NCI-H1417 (cell line): ENCODE data around the gene FEV.

ENCODE experiments used
- DNase-seq, 3 experiments: peaks; one replicate each; lab custom pipeline; 2025; lab: John Stamatoyannopoulos, UW

Gene FEV

DNA sequence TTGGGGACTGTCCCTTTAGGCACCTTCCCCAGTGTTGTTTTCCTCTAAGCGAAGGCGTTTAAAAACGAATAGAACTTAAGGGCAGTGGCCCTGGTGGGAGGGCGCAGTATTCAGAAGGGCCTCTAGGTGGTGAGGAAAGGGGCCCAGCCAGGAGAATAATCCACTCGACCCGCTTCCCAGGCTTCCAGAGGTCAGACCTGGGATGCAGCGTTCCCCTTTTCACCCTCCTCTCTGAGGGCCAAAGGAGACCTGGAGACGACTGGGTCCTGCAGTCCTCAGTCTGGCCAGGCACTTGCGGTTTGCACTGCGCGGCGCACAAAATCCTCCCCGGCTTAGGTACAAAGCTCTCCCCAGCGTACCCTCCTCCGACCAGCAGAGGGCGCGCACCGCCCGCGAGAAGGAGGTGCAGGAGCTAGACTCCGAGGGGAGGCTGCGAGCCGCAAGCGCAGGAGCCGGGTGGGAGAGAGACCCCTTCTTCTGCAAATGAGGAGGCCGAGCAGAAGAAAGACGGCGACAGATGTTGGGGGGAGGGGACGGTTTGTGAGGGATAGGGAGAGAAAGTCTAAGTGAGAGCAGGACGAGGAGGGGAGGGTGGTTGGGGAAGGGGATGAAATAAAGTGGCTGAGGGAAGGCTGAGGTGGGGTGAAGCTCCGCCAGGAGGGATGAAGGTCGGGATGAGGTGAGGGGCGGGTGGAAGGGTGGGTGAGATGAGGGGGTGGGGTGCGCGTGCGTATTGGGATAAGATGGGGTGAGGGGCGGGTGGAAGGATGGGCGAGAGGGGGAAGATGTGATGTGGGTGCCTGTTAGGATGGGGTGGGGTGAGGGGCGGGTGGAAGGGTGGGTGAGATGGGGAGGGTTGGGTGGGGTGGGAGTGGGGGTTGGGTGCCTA is 4.9 kb downstream of the FEV start:
- peak; percentile 66 to 94 (median 92) for DNase-seq

DNA sequence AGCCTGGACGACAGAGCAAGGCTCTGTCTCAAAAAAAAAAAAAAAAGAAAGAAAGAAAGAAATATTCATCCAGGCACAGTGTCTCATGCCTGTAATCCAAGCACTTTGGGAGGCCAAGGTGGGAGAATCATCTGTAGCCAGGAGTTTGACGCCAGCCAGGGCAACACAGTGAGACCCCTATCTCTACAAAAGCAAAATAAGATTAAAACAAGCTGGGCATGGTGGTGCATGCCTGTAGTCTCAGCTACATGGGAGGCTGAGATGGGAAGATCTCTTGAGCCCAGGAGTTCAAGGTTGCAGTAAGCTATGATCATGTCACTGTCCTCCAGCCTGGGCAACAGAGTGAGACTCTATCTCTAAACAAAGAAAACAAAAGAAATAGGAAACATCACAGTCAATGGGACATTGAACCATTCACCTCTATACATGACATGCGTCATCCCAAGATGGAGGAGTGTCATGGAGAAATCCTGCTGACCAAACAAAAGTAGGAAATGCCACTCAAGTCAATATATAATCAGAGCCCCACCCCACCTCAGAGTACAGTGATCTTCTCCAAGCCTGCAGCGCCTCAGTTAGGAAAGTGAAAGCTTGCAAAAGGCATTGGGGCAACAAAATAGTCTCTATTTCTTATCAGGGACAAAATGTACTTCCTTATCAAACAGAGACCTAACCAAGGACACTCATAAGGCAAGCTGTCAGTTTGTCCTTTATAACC is 9.8 kb downstream of the FEV start:
- DNase-seq, result no peak

DNA sequence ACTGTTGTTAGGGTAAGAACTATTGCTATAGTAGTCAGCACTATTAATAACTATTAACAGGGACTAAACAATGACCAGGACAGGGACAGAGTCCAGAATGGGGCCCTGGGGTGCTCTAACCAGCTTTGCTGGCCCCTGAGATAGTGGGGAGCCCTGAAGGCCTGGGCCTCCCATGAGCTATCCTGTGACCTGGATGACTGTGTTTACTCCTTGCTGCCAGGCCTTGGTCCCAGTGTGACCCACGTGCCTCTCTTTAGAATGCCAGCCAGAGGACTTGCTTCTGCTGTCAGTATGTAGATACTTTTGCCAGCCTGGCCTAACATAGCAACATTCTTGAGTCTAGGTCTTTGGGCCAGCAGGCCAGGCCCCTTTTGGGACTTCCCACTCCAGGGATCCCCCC is 14.1 kb downstream of the FEV start:
- DNase-seq, result no peak

DNA sequence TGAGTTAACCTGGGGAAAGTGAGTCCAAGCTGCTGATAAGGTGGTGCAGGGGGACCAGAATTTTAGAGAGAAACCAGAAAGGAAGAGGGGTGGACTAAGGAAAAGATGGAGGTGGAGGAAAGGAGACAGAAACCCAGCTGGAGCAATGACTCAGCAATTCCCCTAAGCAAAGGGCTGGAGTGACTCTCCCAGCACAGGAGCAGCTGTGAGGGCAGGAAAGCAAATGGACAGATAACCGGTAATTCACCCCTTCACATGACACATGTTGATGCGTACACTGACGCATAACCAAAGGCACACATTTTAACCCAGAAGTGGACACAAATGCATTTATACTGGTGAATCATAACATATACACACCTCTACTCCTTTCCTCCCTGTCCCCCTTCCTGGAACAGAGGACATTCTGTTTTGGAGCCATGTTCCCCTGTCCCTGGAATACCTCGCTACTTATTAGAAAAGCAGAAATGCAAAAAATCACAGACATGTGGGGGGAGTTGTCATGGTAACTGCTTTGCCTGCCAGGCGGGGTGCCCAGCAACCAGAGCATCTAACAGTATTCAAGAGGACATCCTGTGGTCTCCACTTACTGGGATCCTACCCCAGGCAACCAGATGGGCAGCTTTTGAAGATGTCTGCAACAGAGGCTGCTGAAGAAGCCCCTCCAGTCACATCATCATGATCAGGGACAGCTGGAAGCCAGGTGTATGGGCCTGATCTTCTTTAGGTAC is 20.8 kb downstream of the FEV start:
- DNase-seq, result peak; percentile 5 to 93 (median 84)

DNA sequence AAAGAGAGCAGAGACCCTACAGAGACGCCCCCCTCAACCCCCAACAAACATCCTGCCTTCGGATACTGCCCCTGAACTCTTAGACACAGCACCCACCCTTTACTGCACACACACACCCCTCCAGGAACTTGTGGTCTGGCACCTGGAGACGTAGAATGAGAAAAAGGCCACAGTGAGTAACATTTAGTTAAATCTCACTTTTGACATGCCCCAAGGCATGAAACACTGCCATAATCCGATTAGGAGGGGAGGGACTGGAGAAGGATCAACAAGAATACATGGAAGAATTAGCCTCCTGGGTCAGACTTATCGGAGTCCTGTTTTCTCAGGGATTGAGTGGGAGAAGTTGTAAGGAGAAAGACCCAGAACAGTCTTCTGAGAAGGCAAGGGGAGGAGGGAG is 21.4 kb downstream of the FEV start:
- no peak for DNase-seq

DNA sequence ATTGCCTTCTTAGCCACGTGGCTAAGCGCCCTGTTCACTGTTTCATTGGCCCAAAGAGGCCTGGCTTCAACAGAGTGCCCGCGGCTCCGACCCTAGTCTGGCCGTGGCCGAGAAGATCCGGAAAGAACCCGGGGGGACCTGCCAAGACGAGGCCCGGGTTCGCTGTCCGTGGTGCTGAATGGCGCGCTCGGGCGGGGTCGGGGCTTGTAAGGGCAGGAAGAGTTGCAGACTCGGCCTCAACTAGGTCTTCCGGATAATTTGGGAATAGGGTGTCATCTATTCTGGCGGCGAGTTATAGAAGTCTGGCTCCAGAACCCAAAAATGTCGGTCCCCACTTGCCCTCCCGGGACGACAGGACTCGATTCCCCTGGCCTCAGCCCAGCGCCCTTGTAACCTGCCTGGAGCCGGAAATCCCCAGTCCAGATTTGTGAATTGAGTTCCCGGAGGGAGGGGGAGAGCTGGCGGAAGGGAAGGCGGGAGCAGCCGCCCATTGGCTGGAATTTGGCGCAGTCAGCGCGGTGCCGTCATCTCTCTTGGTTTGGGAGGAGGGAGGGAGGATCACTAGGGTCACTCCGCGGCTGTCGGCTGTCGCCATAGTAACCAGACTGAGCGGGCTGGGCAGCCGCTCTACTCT is 22.0 kb downstream of the FEV start:
- peak; percentile 84 to 98 (median 95) for DNase-seq

DNA sequence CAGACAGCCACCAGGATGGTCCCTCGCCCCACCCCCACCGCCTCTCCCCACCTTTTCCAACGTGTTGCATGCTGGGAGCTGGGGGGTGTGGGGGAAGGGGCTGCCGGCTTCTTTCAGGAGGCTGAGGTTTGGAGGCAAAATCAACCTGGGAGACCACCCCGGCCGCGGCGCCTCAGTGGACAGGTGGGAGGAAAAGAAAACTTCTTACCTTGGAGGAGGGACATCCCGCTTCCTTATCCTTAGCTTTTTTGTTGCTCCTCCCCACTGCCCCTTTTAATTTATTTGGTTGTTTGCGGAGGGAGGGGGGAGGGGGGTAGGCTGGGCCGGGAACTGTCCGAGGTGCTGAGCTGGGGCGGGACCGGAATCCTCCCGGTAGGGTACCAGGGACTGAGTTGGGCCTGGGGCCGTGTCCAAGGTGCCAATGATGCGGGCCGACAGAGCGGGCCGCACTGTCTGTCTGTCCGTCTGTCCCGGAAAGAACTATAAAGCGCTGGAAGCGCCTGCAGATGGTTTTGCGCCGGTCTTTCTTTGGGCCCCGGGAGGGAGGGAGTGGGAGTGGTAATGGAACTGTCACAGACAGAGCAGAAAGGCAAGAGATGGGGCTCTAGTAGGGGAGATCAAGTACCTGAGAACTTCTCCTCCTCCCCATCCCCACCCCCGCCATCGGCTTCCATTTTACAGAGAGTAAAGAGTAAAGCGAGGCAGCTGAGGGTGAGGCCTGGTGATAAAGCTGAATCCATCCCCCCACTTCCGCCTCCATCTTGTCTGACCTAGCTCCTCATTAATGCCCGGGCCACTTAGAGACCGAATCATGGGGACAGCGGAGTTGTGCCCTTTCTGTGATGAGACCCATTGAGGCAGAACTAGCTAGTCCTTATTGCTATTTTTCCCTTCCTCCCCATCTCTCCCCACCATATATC is 23.1 kb downstream of the FEV start:
- peak; percentile 34 to 71 (median 57) for DNase-seq

DNA sequence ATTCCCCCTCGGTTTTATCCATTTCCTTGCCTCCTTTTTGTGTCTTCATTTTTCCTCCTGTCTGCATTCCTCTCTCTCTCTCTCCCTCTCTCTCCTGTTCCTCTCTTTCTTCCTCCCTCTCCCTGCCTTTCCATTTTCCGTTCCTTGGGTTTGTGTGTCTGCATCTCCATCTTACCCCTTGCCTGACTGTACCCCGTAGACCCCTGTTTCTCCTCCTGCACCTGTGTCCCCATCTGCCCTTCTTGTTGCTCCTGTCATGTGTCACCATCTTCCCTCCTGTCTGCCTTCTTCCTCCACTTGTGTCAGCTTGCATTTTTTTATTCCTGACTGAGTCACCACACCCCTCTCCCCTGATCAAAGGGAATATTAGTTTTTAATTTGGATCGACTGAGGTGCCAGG is 23.8 kb downstream of the FEV start:
- no peak for DNase-seq

DNA sequence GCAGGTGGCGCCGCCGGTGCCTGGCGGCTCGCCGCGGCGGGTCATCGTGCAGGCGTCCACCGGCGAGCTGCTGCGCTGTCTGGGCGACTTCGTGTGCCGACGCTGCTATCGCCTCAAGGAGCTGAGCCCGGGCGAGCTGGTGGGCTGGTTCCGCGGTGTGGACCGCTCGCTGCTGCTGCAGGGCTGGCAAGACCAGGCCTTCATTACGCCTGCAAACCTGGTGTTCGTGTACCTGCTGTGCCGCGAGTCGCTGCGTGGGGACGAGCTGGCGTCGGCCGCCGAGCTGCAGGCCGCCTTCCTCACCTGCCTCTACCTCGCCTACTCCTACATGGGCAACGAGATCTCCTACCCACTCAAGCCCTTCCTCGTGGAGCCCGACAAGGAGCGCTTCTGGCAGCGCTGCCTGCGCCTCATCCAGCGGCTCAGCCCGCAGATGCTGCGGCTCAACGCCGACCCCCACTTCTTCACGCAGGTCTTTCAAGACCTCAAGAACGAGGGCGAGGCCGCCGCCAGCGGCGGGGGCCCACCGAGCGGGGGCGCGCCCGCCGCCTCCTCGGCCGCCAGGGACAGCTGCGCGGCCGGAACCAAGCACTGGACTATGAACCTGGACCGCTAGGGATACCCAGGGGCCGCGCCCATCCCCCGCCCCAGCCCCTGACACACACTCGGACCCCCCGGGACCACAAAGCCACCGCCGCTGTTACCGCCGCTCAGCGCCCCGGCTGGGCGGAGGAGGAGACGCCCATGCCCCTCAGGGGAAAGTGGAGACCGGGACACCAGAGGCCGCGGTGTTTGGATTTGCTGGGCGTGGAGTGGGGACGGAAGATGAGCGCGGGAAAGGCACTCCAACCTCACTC is 24.4 kb downstream of the FEV start:
- peak; percentile 22 to 80 (median 73) for DNase-seq

DNA sequence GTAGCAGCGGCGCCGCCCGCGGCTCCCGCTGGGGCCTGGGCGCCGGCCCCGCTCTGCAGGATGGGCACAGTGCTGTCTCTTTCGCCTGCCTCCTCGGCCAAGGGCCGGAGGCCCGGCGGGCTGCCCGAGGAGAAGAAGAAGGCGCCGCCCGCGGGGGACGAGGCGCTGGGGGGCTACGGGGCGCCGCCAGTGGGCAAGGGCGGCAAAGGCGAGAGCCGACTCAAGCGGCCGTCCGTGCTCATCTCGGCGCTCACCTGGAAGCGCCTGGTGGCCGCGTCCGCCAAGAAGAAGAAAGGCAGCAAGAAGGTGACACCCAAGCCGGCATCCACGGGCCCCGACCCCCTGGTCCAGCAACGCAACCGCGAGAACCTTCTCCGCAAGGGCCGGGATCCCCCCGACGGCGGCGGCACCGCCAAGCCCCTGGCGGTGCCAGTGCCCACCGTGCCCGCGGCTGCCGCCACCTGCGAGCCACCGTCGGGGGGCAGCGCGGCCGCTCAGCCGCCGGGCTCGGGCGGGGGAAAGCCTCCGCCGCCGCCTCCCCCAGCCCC is 25.1 kb downstream of the FEV start:
- peak in 1 of 3 experiments; percentile 79 for DNase-seq

DNA sequence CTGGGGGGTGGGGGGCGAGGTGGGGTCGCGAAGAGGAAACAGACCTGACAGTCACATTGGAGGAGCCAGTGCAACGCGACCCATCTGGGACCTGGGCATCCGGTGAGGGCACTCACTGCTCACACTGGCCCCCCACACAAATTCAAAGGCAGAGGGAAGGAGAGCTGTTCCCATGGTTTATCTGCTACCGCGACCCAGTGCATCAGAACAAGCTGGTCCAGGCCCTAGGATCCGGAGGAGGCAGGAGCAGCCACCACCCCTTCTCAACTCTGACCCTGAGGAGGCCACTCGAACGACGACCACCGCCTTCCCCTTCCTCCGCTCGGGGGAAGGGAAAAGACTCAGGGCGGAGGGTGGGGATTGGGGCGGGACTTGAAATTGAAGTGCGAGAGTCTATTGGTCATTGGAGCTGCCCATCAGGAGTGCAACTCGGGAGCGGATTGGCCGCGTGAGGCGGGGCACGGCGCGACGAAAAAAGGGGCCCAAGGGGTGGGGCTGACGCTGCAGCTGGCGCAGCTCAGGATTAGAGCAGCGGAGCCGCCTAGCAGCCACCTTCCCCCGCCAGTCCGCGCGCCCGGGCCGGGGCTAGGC is 25.7 kb downstream of the FEV start, which contains the start of gene CDK5R2:
Gene CDK5R2, plus strand, starts transcription at position 526 of the 591 bp plus-strand sequence. CDS start 155 bp downstream, outside the sequence.
- DNase-seq, result peak; percentile 90 to 97 (median 95)

DNA sequence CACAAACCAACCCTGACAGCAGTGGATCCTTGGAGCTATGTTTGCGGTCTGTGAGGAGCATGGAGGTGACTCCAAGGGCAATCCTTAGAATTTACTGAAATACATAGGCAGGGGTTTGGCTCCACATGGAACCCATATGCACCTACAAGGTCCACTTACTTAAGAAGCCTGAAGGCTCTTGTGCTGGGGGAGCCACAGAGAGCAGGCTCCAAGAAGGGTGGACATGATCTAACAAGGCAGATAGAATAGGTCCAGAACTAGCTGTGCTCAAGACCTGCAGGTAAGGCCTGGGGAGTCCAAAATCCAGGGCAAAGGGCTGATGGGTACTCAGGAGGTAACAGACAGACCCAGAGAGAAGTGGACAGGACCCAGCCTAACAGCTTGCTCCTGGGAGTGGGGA is 26.7 kb downstream of the FEV start:
- no peak for DNase-seq

DNA sequence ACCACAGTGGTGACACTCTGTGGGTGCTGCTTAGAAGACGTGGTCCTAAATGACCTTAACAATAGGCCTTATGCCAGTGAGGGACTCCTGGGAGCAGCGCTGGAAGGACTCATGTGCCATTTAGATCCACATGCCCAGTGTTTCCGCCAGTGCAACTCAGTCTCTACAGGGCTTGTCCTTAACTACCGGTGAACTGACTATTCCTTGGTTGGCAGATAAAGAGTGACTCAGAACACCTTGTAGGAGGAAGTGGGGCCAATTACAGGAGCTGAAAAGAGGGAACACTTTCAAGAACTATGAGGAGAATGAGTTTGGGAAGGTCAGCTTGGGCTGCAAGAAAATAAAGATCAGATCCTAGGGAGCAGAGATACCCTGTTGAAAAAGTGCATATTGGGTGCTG is 27.3 kb downstream of the FEV start:
- DNase-seq, result no peak

DNA sequence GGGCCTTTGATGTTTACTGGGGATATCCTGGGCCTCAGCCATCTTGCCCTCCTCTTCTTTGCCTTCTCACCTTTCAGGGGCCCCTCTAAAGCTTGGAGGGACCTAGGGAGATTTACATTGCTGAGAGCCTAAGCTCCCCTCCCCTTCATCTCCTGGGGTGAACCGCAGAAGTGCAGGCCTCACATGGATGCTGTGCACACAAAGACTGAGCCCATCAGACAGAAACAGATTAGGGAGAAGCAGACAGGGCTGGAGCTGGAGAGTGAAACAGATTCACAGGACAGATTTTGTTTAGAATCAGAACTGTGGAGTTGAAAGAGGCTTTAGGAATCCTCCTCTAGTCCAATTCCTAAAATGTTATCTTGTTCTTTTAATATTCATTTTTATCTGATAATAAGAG is 28.9 kb downstream of the FEV start:
- DNase-seq, result no peak

DNA sequence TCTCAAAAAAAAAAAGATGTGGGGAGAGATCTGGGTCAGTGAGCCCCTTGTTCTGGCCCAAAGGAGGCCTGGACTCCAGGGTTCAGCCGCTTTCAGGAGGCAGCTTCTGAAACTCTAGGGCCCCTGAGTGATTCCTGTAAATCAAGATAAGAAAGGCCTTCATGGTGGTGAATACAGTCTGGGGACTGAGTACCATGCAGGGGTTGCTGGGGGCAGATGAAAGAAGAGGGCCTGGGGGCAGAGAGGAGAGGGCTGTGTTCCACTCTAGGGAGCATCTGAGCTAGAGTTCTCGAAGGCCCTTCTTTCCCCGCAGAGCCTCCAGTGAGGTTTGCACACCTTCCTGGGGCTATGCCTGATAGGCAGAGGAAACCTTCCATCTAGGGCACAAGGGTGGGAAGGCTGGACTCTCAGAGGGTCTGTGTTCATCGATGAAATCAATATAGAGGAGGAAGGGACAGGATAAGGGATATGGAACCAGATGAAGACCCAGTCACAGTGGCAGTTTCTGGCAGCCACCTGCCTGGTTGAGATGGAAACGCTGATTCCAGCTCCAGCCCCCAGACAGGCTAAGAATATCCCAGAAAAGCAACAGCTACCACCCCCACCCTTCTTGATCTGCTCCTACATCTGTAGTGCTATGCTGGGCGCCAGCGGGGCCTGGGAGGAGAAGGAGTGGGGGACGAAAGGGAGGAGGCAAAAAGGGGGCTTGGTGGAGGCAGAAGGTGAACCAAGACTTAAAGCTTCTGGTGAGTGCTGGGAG is 30.3 kb downstream of the FEV start:
- no peak for DNase-seq

DNA sequence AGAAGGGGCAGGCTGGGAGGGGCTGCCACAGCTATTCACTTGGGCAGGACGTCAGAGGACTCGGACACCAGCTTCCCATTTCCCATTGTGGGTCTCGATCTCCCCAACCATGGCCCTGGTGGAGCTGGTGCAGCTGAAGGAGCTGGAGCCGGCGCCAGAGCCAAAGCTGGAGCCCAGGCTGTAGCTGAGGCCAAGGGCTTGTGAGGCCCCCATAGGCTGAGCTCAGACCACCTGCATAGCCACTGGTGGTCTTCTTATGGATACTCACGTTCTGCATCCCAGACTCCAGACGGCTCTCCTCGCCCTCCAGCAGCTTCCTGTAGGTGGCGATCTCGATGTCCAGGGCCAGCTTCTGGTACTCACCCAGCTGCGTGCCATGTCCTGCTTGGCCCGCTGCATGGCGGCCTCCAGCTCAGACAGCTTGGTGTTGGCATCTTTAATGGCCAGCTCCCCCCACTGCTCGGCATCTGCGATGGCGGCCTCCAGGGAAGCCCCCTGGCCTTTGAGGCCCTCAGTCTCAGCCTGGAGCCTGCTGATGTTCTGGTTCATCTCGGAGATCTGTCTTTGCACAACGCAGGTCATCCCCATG is 31.5 kb downstream of the FEV start:
- DNase-seq, result no peak

DNA sequence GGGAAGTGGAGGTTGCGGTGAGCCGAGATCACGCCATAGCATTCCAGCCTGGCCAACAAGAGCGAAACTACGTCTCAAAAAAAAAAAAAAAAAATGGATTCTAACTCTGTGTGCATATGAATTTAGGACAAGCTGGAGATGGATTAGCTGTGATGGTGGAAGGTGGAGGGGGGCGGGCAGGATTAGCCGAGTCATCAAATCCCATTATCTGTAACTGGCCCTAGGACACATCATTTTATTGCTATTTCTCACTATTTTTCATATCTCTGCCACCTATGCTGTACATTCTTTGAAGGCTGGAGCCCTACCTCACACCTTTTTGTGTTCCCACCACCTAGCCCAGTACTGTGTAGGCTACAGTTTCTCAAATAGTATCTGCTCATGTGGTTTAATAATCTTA is 32.8 kb downstream of the FEV start:
- DNase-seq, result no peak

DNA sequence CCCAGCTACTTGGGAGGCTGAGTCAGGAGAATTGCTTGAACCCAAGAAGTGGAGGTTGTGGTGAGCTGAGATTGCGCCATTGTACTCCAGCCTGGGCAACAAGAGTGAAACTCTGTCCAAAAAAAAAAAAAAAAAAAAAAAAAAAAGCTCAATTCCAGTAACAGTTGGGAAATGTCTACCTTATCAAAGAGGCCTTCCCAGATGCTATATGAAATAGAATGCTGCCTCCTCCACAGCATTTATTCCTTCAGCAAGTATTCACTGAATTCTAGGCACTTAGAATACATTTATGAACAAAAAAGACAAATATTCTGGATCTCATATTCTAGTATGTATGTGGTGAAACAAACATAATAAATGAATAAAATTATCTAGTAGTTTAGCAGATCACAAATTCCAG is 38.4 kb downstream of the FEV start:
- no peak for DNase-seq
